WERI-Rb-1 (cell line): ENCODE measurements around the gene WBP1.

Experiments used
- DNase-seq: peaks from one replicate; pipeline ENCODE4 v3.0.0-alpha.2; 2020
- H3K27ac ChIP-seq: fragments of 250-450 bp; sonication (Bioruptor Pico); 2 replicates; pipeline ENCODE4 v1.5.1; 2020; ENCODE audit warnings: mild to moderate bottlenecking, moderate library complexity
- H3K27me3 ChIP-seq: fragments of 250-450 bp; sonication (Bioruptor Pico); 2 replicates; pipeline ENCODE4 v1.5.1; 2021; ENCODE audit warnings: mild to moderate bottlenecking, low read depth, moderate library complexity; ENCODE audit not compliant: insufficient read depth, severe bottlenecking
- H3K36me3 ChIP-seq: fragments of 250-450 bp; sonication (Bioruptor Pico); 2 replicates; pipeline ENCODE4 v1.5.1; 2020; ENCODE audit warnings: mild to moderate bottlenecking, moderate library complexity
- H3K4me3 ChIP-seq: 2 replicates; pipeline ENCODE4 v1.5.1; 2011; ENCODE audit warnings: low read depth, mild to moderate bottlenecking, control low read depth, low read length
- H3K9me3 ChIP-seq: fragments of 250-450 bp; sonication (Bioruptor Pico); 2 replicates; pipeline ENCODE4 v1.5.1; 2021; ENCODE audit warnings: mild to moderate bottlenecking, moderate library complexity; ENCODE audit not compliant: severe bottlenecking
- CTCF ChIP-seq: IDR thresholded peaks from 2 replicates; pipeline ENCODE4 v1.5.1; 2011; ENCODE audit warnings: low read depth, mild to moderate bottlenecking, control low read depth, inconsistent platforms, low read length

The WBP1 gene

GRCh38 chr2:74503506-74504475 is 45.6 kb downstream of the WBP1 start:
- H3K9me3 ChIP-seq = no peaks in the 10 kb centered on the region
- peaks cover 34% of the 10 kb centered on the region for H3K36me3 ChIP-seq
- TF ChIP-seq CTCF = no peak
- no peak for DNase-seq
- H3K27ac ChIP-seq = no peak overlapping the region
- H3K27me3 ChIP-seq = no peaks in the 10 kb centered on the region
- no peak overlapping the region for H3K4me3 ChIP-seq

- DNase-seq = no peak
- no peaks in the 10 kb centered on the region for H3K27me3 ChIP-seq
- no peak overlapping the region for H3K4me3 ChIP-seq
- TF ChIP-seq CTCF = no peak
- H3K36me3 ChIP-seq = peaks cover 32% of the 10 kb centered on the region
- H3K27ac ChIP-seq = no peak overlapping the region
- H3K9me3 ChIP-seq = no peaks in the 10 kb centered on the region
These were observed 46.4 kb downstream of the WBP1 start for GRCh38 chr2:74504591-74504990.

GRCh38 chr2:74505448-74506246 is 47.4 kb downstream of the WBP1 start:
- Histone ChIP-seq H3K4me3 (no peak overlapping the region), H3K27ac (peak overlapping the region; percentile 10; the same call in 1 of the 2 replicates), H3K9me3 (no peaks in the 10 kb centered on the region), H3K36me3 (peaks cover 32% of the 10 kb centered on the region), H3K27me3 (no peaks in the 10 kb centered on the region)
- TF ChIP-seq CTCF = no peak
- DNase-seq = no peak

GRCh38 chr2:74507145-74507925 is 49.1 kb downstream of the WBP1 start, which contains the start of gene PCGF1:
TSS of gene PCGF1 (minus strand) at chr2:74507695. CDS start at chr2:74507668, 27 bp downstream.
- no peaks in the 10 kb centered on the region for H3K27me3 ChIP-seq
- DNase-seq = peak; percentile 100
- H3K36me3 ChIP-seq = peaks cover 32% of the 10 kb centered on the region
- H3K4me3 ChIP-seq = peak within 1 kb of the TSS; percentile 75
- H3K27ac ChIP-seq = peak within 1 kb of the TSS; percentile 100
- H3K9me3 ChIP-seq = no peaks in the 10 kb centered on the region
- TF ChIP-seq CTCF = peak; percentile 81

- TF ChIP-seq CTCF = no peak
- H3K27ac ChIP-seq = peak overlapping the region; percentile 100
These were observed 49.8 kb downstream of the WBP1 start for GRCh38 chr2:74507926-74508520.

More at GRCh38 chr2:74507926-74508520, 49.8 kb downstream of the WBP1 start:
- Histone ChIP-seq H3K9me3 (no peaks in the 10 kb centered on the region), H3K4me3 (peak overlapping the region; percentile 75), H3K27me3 (no peaks in the 10 kb centered on the region), H3K36me3 (peaks cover 32% of the 10 kb centered on the region)
- peak; percentile 95 for DNase-seq
